GM21528 (cell line): Measurements from ENCODE around the gene MAP7D2.
"Not testable (repeated sequence)": the region's sequence is repeated elsewhere in the genome, so short reads cannot be mapped to it uniquely, and the experiment has no call there.

Experiments
- ATAC-seq: cut with Tn5 transposase; IDR thresholded peaks from one replicate; pipeline ENCODE4 v1.9.1; 2021; ENCODE audit warnings: mild to moderate bottlenecking, moderate library complexity; ENCODE audit not compliant: unreplicated experiment, low FRiP score

The MAP7D2 gene

DNA sequence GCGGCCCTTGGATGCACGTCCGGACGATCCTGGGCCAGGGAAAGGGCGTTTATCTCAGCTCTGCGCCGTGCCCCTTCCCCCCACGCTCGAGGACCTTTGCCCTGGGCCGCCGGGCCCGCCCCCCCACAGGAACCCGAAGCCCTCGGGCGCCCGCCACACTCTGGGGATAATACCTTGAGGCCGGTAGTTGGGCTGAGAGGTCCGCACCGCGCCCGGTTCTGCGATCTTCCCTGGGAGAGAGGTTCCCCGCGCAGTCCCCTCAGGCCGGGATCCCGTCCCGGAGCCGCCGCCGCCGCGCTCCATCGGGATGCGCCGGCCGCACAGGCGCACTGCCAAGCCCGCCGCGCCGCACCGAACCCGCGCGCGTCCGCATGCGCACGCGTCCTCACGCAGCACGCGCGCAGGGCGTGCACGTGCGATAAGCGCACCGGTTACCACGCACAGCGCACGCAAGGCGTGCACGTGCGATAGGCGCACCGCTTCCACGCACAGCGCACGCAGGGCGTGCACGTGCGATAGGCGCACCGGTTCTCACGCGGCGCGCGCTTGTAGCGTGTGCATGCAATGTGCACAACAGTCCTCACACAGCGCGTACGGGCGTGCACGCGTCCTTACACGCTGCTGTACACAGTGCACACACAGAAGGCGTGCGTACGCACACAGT lies at the start of gene MAP7D2:
Gene MAP7D2, minus strand, starts transcription at position 331 of the 664 bp plus-strand sequence. Its CDS starts 28 bp downstream, at position 303.
- ATAC-seq: no peak

DNA sequence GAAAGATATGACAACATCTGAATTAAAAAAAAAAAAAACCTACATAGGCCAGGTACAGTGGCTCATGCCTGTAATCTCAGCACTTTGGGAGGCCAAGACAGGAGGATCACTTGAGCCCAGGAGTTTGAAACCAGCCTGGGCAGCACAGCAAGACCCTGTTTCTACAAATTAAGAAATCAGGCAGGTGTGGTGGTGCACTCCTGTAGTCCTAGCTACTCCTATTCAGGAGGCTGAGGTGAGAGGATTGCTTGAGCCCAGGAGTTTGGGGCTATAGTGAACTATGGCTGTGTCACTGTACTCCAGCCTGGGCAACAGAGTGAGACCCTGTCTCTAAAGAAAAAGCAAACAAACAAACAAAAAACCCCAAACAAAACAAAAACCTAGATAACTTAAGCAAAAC lies 45.8 kb upstream of the MAP7D2 start:
- not testable (repeated sequence) for ATAC-seq

DNA sequence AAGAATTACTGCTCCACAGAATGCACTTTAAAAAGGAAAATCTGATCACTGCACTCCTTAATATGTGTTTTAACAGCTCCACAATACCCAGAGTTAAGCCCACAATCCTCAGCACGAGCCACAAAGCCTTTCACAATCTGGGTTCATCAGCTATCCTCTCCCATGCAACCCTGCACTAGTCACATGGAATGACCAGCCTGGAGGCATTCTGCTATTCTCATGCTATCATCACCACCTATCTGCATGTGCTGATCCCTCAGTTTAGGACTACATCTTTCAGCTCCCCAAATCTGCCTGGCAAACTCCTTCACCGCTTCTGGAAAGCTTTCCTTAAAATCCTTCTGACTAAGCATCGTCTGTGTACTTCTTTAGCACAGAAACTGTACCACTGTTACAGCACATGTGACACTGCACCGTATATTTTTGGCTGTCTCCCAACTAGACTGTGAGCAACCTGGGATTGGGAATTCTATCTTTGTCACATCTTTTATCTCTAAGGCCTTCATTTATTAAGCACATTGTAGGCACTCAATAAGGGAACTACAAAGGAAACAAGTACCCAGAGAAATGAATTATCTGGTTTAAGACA lies 43.2 kb upstream of the MAP7D2 start:
- no peak for ATAC-seq

DNA sequence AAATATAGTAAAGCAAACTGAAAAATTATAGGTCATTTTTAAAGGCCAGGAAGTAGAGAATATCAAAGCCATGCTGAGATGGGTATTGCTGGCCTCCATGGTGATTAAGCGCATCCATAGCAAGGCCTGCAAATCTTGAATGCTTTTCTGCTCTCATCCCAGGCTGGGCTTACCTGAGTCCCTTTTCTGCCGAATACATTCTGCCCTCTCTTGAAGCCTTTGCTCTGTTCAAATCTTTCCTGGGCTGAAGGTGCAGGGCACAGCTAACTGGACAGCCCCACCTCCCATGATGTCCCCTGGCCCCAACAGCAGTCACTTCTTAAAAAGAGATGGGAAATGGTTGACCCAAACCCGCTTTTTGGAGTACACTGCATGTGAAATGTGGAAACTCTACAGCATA lies 35.0 kb upstream of the MAP7D2 start:
- no peak for ATAC-seq

DNA sequence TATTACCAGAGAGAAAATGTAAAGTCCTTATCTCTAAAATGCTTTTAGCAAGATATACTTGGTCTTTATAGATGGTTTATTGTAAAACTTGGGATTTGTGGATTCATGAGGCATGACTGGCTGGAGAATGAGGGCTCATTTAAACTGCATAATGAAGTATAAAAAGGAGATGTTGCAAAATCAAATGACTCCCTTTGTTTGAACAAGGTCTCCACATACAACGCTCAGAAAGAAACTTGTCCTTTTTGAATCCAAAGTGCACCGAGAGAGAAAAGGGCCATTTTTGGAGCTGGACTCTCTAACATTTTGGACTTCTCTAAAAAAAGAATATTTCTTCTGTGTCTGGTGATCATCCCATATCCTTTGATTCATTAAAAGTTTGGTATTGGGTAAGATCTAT lies 32.6 kb upstream of the MAP7D2 start:
- no peak for ATAC-seq

DNA sequence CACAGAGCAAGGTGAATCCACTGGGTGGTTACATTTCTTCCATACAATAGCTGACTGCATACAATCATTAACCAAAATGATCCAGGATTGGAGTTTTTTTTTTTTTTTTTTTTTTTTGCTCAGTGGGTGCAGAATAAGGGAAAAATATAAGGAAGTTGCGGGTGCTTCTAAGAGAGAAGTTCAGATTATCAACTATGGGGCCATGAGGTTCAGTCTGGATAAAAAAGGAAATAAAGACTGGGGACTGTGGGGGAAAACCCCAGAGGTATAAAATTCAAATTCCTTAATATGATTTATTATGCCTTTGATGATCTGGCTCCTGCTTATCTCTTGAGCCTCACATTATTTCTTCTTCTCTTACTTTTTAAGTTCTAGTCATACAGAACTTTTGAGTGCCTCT lies 30.9 kb upstream of the MAP7D2 start:
- no peak for ATAC-seq

DNA sequence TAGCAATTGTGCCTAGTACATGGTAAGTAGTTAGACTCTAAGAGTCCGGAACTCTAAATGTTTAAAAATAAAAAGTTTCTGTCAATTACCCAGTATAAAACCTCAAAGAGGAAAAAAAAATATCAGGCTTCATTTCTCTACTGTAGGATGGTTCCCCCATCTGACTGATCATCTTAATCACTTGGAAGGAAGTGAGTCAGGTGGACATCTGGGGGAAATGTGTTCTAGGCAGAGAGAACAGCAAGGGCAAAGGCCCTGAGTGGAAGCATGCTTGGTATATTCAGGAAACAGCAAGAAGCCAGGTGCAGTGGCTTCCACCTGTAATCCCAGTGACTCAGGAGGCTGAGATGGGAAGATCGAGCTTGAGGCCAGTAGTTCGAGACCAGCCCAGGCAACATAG lies 27.8 kb upstream of the MAP7D2 start:
- ATAC-seq: no peak

DNA sequence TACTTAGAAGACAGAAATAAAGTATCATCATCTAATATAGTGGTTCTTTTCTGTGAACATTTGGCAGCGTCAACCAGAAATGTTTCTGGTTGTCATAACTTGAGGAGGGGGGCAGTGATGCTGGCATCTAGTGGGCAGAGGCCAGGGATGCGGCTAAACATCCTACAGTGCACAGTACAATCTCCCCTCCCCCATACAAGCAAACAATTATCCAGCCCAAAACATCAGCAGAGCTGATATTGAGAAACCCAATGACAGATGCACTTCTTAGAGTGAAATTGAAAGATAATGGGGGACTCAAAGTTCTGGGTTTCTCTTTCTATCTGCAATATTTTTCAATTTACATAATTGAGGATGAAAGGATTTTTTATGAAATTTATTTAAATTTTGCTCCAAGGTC lies 26.9 kb upstream of the MAP7D2 start:
- ATAC-seq: no peak

DNA sequence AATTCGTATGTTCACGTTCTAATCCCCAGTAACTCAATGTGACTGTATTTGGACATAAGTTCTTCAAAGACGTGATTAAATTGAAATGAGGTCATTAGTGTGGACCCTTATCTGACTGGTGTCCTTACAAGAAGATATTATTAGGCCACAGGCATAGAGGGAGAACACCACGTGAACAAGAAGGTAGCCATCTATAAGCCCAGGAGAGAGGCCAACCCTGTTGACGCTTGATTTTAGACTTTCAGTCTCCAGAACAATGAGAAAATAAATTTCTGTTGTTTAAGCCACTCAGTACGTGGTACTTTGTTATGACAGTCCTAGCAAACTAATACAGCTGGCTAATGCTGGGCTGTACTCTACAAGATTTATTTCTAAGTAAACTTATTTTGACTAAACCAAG lies 26.4 kb upstream of the MAP7D2 start:
- no peak for ATAC-seq

DNA sequence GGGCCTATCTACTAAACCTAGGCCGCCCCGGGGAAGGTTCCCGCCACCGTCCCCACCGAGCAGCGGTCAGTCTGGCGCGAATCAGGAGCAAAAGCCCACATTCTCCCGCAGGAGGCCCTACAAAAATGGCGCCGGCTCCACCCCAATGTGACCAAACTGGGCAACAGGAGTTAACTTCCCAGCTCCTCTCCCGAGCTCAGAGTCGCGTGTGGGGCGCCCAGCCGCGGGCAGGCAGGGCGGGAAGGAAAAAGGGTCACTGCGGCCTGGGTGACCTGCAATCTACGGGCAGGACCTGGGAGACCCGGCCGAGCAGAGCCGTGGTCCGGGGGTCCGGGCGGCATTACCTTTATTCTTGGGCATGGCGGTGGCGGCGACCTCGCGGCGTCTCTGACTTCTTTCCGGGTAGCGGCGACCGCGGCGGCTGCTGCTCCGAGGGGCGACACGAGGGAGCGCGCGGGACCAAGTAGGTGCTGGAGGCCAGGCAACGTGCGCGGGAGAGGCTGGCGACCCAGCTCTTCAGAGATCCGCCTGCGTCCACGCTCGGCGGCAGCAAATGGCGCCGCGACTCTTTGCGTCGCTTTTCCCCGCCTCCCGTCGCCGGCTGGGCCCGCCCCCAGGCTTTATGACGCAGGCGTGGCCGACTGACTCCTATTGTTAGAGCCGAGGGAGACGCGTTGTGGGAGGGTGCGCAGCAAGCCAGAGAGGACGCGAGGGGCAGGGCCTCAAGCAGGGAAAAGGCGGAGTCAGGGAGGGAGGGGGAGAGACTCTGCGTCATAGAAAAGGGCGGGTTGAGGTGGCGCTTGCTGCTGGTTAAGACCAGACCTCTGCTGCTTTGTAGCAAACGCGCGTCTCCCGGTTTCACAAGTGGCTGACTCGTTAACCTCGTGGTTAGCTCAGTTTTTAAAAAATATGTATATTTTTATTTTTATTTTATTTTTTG lies 24.8 kb upstream of the MAP7D2 start, which contains the start of gene EIF1AX:
Gene EIF1AX, minus strand, starts transcription at position 558 of the 940 bp plus-strand sequence. Its CDS starts 198 bp downstream, at position 360.
- peak; percentile 98 for ATAC-seq

DNA sequence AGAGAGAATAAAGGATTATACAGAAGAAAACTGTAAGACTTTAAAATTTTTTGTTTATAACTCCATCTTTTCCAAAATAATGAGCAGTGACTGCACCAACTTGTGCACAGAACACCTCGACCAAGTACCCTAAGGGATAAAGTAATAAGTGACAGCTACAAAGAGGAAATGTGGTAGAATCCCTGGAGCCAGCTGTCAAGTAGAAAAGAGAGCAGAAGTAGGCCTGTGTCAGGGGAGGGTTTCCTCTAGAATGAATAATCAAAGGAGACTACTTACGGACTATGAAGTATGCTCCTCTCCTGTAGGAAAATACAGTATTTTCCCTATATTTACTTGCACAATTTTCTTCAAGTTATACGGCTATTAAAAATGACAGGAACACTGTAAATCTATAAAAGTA lies 23.7 kb upstream of the MAP7D2 start:
- no peak for ATAC-seq

DNA sequence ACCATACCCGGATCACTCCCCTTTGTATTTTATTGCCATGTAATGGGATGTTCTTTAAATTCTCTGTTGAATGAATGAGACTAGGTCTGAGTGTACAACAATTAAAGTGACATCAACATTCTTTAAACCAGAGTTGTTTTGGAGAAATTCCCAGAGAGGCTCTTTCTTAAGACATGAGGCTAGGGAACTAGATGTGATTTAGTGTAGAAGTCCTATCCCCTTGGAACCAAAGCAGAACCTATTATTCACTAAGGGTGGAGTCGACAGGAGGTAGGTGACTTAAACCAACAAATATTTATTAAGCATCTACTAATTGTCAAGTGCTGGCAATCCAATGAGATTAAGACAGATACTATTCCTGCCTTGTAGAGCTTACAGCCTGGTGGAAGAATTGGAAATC lies 23.3 kb upstream of the MAP7D2 start:
- no peak for ATAC-seq

DNA sequence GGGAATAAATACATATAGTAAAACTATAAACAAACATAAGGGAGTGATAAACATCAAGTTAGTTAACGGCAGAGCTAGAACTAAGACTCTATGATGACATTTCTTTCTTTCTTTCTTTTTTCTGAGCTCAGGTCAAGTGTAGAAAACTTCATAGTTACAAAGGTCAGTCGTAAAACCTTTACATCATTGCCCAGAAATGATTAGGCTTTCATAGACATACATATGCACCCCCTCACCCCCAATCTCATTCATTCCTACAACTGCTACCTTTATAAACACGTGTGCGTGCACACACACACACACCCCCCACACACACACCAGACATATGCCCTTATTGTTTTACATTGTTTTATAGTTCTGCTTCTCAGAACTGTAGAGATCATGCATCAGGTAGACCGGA lies 19.2 kb upstream of the MAP7D2 start:
- ATAC-seq: no peak

DNA sequence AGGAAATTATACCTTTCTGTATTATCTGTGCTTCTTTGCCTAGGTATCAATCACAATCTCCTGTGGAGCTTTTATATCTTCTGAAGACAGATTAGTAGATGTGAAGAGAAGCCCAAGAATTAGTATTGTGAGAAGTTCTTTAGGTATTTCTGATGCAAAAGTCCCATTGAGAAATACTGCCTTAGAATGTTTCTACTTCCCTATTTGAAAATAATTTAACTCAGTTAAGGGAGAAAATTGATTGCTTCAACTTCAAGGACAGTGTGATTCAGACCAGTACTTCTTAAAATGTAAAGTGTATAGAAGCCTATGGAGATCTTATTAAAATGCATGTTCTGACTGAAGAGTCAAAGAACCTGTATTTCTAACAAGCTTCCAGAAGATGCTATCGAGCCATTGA lies 16.0 kb upstream of the MAP7D2 start:
- ATAC-seq: no peak

DNA sequence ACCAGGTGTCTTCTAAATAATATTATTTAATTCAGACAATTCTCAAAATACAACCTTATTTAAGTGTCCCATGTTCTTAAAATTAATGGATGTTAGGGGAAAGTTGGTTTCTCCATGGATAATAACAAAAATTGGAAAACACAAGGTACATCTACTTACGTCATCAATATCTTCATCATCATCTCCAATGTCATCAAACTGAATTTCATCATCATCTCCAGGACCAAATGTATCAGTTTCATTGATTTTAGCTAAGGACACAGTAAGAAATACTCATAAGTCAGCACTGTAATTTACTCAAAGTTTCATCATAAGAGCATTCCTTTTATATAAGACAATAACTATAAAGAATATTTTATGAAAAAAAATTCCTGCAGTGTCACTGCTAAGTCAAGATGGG lies 13.7 kb upstream of the MAP7D2 start:
- ATAC-seq: no peak

DNA sequence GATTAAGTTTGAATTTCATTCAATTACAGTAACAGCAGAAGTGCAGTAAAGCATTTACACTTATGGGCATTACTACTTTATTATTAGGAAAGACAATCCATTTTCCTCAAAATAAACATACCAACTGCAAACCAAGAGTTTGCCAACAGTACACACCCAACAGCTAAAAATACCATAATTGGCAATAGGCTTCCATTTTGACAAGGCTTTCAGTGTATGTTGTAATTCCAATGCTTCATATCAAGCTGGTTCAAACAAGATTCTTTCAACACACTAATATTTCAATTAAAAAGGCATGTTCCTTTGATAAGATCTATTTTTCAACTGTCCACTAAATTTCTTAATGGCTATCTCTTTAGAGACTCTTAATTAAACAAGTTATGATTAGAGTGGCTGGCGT lies 12.8 kb upstream of the MAP7D2 start:
- no peak for ATAC-seq

DNA sequence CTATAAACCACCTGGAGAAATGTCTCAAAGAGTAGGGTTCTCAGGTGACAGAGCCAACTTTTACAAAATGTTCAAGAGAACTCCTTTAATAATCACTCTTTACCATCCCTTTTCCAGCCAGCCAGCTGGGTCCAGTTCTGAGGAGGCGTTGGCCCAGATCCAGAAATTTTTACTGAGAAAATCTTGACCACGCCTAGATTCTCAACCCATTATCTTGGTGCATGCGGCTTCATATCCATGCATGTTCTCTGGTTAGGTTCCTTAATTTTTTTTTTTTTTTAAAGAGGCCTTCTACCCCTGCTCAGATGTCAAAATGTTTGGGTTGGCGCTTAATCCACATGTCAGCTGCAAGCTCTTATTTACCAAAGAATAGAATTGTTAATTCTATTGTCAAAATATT lies 12.0 kb upstream of the MAP7D2 start:
- no peak for ATAC-seq

DNA sequence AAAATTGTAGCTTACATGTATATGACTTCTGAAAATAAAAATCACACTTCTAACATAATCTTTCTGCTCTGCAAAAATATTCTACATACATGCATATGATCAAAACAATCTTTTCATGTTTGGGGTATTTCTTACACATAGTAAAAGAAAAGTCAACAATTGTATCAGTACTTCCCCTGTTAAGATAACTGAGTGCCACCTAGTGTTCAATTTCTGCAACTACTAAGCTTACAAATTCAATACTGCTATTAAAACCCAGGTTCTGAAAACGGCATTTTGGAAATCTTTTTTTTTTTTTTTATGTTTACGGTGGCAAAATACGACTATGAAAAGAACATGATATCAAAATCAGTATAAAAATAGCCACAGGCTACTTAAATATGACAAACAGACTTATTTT lies 10.7 kb upstream of the MAP7D2 start:
- ATAC-seq: peak; percentile 66

DNA sequence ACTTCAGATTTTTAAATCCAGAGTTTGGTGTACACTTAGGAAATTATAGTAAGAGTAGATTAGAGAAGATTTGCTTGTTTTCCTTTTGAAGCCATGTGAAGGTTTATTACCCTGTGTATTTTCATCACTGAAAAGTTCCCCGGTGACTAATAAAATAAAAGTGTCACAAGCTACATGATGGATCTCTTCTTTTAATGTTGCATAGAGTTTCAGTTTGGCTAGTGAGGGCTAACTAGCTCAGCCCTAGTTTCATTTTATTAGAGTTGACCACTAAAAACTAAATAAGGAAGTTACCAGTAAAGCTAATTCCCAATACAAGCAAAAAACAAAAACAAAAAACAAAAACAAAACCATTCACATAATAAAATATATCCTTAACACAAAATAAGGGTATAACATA lies 10.1 kb upstream of the MAP7D2 start:
- ATAC-seq: not testable (repeated sequence)

DNA sequence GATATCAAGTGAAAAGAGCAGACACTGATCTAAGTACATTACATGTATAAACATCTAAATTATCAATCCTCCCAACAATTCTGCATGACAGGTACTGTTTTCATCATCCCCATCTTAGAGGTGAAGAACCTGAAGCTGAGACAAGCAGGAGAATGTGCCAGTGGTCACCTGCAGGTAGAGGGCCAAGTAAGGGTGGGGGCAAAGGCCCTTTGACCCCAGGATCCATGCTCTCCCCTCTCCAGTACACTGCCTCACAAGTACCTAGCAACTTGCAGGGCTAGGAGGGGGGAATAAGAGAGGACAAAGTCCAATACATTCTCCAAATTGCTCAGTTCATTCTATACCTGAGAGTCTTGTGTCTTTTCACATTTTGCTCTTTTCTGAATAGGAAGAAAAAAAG lies 8.3 kb upstream of the MAP7D2 start:
- ATAC-seq: no peak

DNA sequence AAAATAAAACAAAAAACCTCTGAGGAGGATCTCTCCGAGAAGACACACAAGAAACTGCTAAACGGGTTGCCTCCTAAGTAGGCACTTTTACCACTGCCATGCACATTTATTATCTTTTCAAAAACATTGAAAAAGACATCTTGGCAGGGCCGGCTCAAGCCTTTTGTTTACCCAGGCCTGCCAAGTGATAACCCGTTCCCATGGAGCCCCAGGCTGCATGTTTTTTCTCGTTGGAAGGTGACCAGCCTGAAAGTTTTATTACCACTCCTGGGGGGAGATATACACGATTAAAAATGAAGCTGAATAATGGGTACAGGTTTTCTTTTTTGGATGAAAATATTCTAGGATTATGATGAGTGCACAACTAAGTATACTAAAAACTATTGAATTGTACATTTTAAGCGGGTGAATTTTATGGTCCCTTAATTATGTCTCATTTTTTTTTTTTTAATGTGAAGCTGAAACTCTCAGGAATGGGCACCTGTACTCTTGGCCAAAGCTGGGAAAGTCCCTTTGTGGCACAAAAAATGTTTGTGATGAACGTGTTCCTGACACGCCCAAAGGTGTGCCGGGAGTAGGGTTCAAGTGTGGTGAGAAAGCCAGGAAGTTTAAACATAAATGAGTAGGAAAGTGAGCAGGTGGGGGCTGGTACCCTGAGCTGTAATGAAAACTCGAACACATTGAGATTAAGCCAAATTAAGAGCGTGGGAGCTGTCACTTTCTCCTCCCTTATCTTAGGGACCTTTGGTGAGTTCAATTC lies 1.5 kb upstream of the MAP7D2 start:
- ATAC-seq: no peak
